Loucy (cell line): ENCODE data around the gene PTGFRN.
A peak's percentile ranks its signal among the peaks of the same experiment; 100 is the strongest.

Experiments
- H2AFZ ChIP-seq: fragments of 200-600 bp; sonication (generic); 2 replicates; pipeline ENCODE4 v1.6.0; 2016; ENCODE audit warnings: antibody characterized with exemption, mild to moderate bottlenecking, low read length, moderate library complexity
- H3F3A ChIP-seq: fragments of 200-600 bp; 2 replicates; pipeline ENCODE4 v1.6.0; 2016; ENCODE audit warnings: antibody characterized with exemption, low read depth, mild to moderate bottlenecking
- H3K27me3 ChIP-seq: fragments of 200-600 bp; sonication (generic); 2 replicates; pipeline ENCODE4 v1.6.1; 2014; ENCODE audit warnings: low read length, mild to moderate bottlenecking; ENCODE audit not compliant: insufficient read depth, poor library complexity, severe bottlenecking
- H3K36me3 ChIP-seq: fragments of 200-600 bp; sonication (generic); 2 replicates; pipeline ENCODE4 v1.6.1; 2016; ENCODE audit warnings: low read length; ENCODE audit not compliant: insufficient read depth
- H3K4me1 ChIP-seq: fragments of 200-600 bp; sonication (generic); 2 replicates; pipeline ENCODE4 v1.5.1; 2014; ENCODE audit warnings: low read length, mild to moderate bottlenecking; ENCODE audit not compliant: insufficient read depth, poor library complexity, severe bottlenecking
- H3K4me2 ChIP-seq: fragments of 200-600 bp; sonication (generic); 2 replicates; pipeline ENCODE4 v1.6.0; 2014; ENCODE audit warnings: antibody characterized with exemption, low read length, low read depth, mild to moderate bottlenecking; ENCODE audit not compliant: poor library complexity, severe bottlenecking
- H3K4me3 ChIP-seq: fragments of 200-600 bp; sonication (generic); 2 replicates; pipeline ENCODE4 v1.5.1; 2014; ENCODE audit warnings: low read length, mild to moderate bottlenecking, mixed read lengths; ENCODE audit not compliant: poor library complexity, severe bottlenecking
- H3K79me2 ChIP-seq: fragments of 200-600 bp; sonication (generic); 2 replicates; pipeline ENCODE4 v1.6.1; 2014; ENCODE audit warnings: low read length; ENCODE audit not compliant: insufficient read depth
- H3K9ac ChIP-seq: fragments of 200-600 bp; sonication (generic); 2 replicates; pipeline ENCODE4 v1.6.0; 2014; ENCODE audit warnings: mild to moderate bottlenecking, low read depth, low read length, moderate library complexity; ENCODE audit not compliant: poor library complexity, severe bottlenecking
- H3K9me2 ChIP-seq: fragments of 200-600 bp; sonication (generic); replicated peaks from 2 replicates; pipeline ENCODE4 v1.6.1; 2016; ENCODE audit warnings: low read depth, low read length, mixed read lengths
- H3K9me3 ChIP-seq: fragments of 200-600 bp; sonication (generic); 2 replicates; pipeline ENCODE4 v1.6.1; 2014; ENCODE audit warnings: mild to moderate bottlenecking, antibody characterized with exemption, low read length, low read depth; ENCODE audit not compliant: insufficient read depth
- H4K20me1 ChIP-seq: fragments of 200-600 bp; sonication (generic); 2 replicates; pipeline ENCODE4 v1.6.0; 2014; ENCODE audit warnings: antibody characterized with exemption, low read length, mild to moderate bottlenecking; ENCODE audit not compliant: insufficient read depth, poor library complexity, severe bottlenecking
- CTCF ChIP-seq: fragments of 200-600 bp; sonication (generic); conservative IDR thresholded peaks from 2 replicates; pipeline ENCODE4 v1.5.1; 2014; ENCODE audit warnings: mild to moderate bottlenecking, antibody characterized with exemption, low read length
- EZH2phosphoT487 ChIP-seq: fragments of 200-600 bp; IDR thresholded peaks from 2 replicates; pipeline ENCODE4 v1.6.1; 2018; ENCODE audit warnings: antibody characterized with exemption, mild to moderate bottlenecking, moderate library complexity, borderline replicate concordance

The PTGFRN gene

GRCh38 chr1:116958977-116959376, 49.3 kb downstream of the PTGFRN start:
- Histone ChIP-seq H3K4me2 (no peak overlapping the region), H3K79me2 (no peaks in the 10 kb centered on the region), H3K27me3 (peaks cover 50% of the 10 kb centered on the region), H4K20me1 (no peaks in the 10 kb centered on the region), H3K36me3 (no peaks in the 10 kb centered on the region), H2AFZ (no peak overlapping the region), H3K4me1 (peaks cover 15% of the 10 kb centered on the region), H3K9me2 (no peaks in the 10 kb centered on the region), H3K4me3 (no peak overlapping the region), H3K9ac (no peak overlapping the region), H3F3A (no peaks in the 10 kb centered on the region), H3K9me3 (no peaks in the 10 kb centered on the region)
- TF ChIP-seq CTCF, result no peak
- no peak for TF ChIP-seq EZH2phosphoT487

- Histone ChIP-seq H3K4me2 (no peak overlapping the region), H3K36me3 (no peaks in the 10 kb centered on the region), H3F3A (no peaks in the 10 kb centered on the region), H3K9ac (no peak overlapping the region), H3K4me1 (peaks cover 15% of the 10 kb centered on the region), H2AFZ (no peak overlapping the region), H3K9me2 (no peaks in the 10 kb centered on the region), H3K79me2 (no peaks in the 10 kb centered on the region), H3K4me3 (no peak overlapping the region), H4K20me1 (no peaks in the 10 kb centered on the region), H3K9me3 (no peaks in the 10 kb centered on the region), H3K27me3 (peaks cover 73% of the 10 kb centered on the region)
- TF ChIP-seq EZH2phosphoT487, result no peak
- no peak for TF ChIP-seq CTCF
These were observed 51.9 kb downstream of the PTGFRN start for GRCh38 chr1:116961606-116962005.

GRCh38 chr1:116962987-116963639, 53.4 kb downstream of the PTGFRN start:
- Histone ChIP-seq H3K27me3 (peaks cover 76% of the 10 kb centered on the region), H3K79me2 (no peaks in the 10 kb centered on the region), H3K4me1 (peaks cover 15% of the 10 kb centered on the region), H3K9ac (no peak overlapping the region), H2AFZ (no peak overlapping the region), H3K9me2 (no peaks in the 10 kb centered on the region), H3K4me3 (no peak overlapping the region), H3K36me3 (no peaks in the 10 kb centered on the region), H4K20me1 (no peaks in the 10 kb centered on the region), H3F3A (no peaks in the 10 kb centered on the region), H3K4me2 (peak overlapping the region; percentile 55), H3K9me3 (no peaks in the 10 kb centered on the region)
- TF ChIP-seq CTCF, result no peak
- TF ChIP-seq EZH2phosphoT487, result peak; percentile 36; the same call in 1 of the 2 replicates
